Thyroid gland (tissue), 4 donors: Measurements from ENCODE around the gene DENND1A.

Experiments used
- CTCF ChIP-seq, 6 experiments: fragments of 200-600 bp in 3 of 6; fragments of 450-650 bp in 3 of 6; sonication (generic) in 3 of 6; IDR thresholded peaks; one replicate each; pipeline ENCODE4 v1.5.1; 2016 to 2019; ENCODE audit warnings: antibody characterized with exemption in 6 of 6, mild to moderate bottlenecking in 2 of 6, inconsistent platforms in 1 of 6, moderate library complexity in 1 of 6
- POLR2A ChIP-seq, 2 donors: fragments of 450-650 bp; IDR thresholded peaks; one replicate each; pipeline ENCODE4 v1.6.1; 2017; ENCODE audit warnings: antibody characterized with exemption in 2 of 2, mild to moderate bottlenecking in 2 of 2, moderate library complexity in 1 of 2

- TF ChIP-seq CTCF (IDR thresholded peaks at IDR 0.05), result no peak
- TF ChIP-seq POLR2A (IDR thresholded peaks at IDR 0.05), result no peak
Observed at GRCh38 chr9:123756484-123757106, 173.3 kb downstream of the DENND1A start.
